HL-60/S4 treated with retinoic acid at 250 ng/mL for 4 days and 3 days (cell line): ENCODE data around the gene USP43.
"Not testable (repeated sequence)": the region's sequence is repeated elsewhere in the genome, so short reads cannot be mapped to it uniquely, and the experiment has no call there.

ENCODE experiments used
- in situ Hi-C: fragments of 300-500 bp; cut with MboI; formaldehyde crosslinking; loops from 2 replicates; pipeline ENCODE4 v1.7.0; 2022; ENCODE audit warnings: low sequenced_read_pairs

USP43 gene, protein sequence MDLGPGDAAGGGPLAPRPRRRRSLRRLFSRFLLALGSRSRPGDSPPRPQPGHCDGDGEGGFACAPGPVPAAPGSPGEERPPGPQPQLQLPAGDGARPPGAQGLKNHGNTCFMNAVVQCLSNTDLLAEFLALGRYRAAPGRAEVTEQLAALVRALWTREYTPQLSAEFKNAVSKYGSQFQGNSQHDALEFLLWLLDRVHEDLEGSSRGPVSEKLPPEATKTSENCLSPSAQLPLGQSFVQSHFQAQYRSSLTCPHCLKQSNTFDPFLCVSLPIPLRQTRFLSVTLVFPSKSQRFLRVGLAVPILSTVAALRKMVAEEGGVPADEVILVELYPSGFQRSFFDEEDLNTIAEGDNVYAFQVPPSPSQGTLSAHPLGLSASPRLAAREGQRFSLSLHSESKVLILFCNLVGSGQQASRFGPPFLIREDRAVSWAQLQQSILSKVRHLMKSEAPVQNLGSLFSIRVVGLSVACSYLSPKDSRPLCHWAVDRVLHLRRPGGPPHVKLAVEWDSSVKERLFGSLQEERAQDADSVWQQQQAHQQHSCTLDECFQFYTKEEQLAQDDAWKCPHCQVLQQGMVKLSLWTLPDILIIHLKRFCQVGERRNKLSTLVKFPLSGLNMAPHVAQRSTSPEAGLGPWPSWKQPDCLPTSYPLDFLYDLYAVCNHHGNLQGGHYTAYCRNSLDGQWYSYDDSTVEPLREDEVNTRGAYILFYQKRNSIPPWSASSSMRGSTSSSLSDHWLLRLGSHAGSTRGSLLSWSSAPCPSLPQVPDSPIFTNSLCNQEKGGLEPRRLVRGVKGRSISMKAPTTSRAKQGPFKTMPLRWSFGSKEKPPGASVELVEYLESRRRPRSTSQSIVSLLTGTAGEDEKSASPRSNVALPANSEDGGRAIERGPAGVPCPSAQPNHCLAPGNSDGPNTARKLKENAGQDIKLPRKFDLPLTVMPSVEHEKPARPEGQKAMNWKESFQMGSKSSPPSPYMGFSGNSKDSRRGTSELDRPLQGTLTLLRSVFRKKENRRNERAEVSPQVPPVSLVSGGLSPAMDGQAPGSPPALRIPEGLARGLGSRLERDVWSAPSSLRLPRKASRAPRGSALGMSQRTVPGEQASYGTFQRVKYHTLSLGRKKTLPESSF

GRCh38 chr17:9644910-9645751 is at the start of gene USP43:
Gene USP43 (plus strand): TSS chr17:9645517. CDS start chr17:9645633, 116 bp downstream.
- in situ Hi-C loops = no loop called here

GRCh38 chr17:9597638-9598037 is 47.7 kb upstream of the USP43 start:
- in situ Hi-C loops = not testable (repeated sequence)

- in situ Hi-C loops = no loop called here
These were observed 46.7 kb upstream of the USP43 start for GRCh38 chr17:9598661-9599060.

- in situ Hi-C loops = not testable (repeated sequence)
These were observed 40.7 kb upstream of the USP43 start for GRCh38 chr17:9604583-9604982.

DNA sequence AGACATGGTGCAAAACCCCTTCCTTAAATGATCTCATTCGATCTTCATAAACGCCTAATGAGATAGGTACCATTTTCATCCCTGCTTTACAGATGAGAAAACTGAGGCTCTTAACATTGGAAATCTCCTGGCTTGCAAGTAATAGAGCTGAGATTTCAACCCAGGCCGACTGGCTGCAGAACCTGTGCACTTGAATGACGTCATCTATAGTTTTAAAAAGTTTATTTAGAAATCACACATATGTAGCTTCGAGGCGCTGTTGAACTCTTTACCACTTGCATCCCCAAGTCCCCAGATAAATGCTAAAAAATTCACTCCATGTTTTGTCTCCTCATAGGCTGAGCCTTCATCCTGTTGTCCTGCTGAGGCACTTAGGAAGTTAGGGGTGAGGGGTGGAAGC is 38.9 kb upstream of the USP43 start:
- in situ Hi-C loops = no loop called here

GRCh38 chr17:9607058-9607457 is 38.3 kb upstream of the USP43 start:
- in situ Hi-C loops = not testable (repeated sequence)

DNA sequence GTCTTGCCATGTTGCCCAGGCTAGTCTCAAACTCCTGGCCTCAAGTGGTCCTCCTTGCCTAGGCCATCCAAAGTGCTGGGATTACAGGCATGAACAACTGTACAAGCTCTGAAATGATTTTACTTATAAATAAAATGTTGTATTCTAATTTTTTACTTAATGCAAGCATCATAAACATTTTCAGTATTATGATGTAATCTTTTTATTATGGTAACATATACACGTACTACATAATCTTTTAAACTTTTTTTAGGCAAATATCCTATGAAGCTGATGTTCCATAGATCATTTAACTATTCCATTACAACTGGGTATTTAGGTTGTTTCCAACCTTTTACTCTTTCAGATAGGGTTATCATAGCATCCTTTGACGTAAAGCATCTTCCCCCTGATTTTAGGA is 33.8 kb upstream of the USP43 start:
- in situ Hi-C loops = no loop called here

DNA sequence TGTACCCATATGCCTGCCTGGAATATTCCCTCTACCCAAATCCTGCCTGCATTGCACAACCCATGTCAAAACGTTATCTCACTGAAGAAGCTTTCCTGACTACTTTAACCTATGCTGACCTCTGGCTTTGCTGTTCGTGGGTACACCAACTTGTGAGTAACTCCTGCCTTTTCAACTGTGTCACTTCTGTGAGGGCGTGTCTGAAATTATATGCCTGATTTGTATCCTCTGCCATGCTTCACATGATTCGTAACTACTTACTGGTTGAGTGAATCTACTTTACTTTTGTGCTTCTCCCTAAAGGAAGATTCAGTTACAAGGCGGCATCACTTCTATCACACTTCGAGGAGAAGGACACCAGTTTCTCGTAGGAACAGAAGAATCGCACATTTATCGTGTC is 33.3 kb upstream of the USP43 start:
- in situ Hi-C loops = no loop called here

- in situ Hi-C loops = no loop called here
These were observed 29.8 kb upstream of the USP43 start for GRCh38 chr17:9615486-9615885.

GRCh38 chr17:9622961-9623360 is 22.4 kb upstream of the USP43 start:
- in situ Hi-C loops = no loop called here

- in situ Hi-C loops = no loop called here
These were observed 16.8 kb upstream of the USP43 start for GRCh38 chr17:9628509-9628908.

- in situ Hi-C loops = no loop called here
These were observed 12.6 kb upstream of the USP43 start for GRCh38 chr17:9632741-9633140.

DNA sequence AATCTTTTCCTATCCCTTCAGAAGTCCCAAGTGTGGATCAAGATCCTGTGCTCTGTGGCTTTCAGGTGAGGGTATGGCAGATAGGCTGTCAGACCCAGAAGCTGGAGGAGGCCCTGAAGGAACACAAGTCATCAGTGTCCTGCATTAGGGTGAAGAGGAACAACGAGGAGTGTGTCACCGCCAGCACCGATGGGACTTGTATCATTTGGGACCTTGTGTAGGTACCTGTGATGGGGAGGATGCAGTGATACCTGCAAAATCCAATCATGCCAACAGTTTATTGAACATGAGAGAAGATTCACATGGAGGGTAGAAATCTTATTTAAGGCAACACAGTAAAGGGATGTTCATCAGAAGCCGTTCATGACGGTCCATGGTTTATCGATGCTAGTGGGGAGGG is 10.0 kb upstream of the USP43 start:
- in situ Hi-C loops = no loop called here

DNA sequence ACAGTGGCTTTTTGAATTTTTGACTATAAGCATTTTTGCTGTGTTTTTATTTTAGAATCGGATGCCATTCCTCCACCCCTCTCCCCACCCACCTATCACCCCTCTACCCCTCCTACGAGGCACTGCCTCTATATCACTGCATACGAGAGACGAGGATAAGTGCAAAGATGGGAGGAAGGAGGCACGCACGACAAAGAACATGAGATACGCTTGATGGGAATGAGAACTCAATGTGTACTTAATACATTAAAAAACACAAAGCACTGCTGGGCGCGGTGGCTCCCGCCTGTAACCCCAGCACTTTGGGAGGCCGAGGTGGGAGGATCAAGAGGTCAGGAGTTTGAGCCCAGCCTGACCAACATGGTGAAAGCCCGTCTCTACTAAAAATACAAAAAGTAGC is 8.8 kb upstream of the USP43 start:
- in situ Hi-C loops = no loop called here

DNA sequence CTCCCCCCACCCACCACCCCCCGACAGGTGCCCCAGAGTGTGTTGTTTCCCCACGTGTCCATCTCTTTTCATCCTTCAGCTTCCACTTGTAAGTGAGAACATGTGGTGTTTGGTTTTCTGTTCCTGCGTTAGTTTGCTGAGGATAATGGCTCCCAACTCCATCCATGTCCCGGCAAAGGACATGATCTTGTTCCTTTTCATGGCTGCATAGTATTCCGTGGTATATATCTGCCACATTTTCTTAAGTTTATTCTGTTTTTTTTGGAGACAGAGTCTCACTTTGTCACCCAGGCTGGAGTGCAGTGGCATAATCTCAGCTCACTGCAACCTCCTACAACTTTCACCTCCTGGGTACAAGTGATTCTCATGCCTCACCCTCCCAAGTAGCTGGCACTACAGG is 4.9 kb upstream of the USP43 start:
- in situ Hi-C loops = not testable (repeated sequence)

- in situ Hi-C loops = no loop called here
These were observed 1.7 kb upstream of the USP43 start for GRCh38 chr17:9643611-9644010.

DNA sequence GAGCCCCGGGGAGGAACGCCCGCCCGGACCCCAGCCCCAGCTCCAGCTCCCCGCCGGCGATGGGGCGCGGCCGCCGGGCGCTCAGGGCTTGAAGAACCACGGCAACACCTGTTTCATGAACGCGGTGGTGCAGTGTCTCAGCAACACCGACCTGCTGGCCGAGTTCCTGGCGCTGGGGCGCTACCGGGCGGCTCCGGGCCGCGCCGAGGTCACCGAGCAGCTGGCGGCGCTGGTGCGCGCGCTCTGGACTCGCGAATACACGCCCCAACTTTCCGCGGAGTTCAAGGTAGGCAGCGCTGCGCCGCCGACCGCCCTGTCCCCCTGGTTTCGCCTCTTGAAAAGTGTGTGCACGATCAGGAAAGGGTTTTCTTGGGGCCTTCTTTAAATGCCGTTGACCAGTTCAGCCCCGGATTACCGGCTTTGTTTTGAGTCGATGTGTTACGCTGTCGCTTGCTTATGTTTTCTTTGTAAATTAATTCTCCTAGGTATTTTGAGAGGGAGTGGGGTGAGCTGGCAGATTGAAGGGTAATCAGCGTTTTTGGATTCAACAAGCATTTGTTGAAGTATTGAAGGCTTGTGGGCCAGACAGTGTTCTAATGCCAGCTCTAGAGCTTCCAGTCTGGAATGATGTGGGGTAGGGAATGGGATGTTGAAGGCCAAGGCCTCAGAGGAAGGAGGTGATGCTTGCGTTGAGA is 681 bp downstream of the USP43 start:
- in situ Hi-C loops = no loop called here

DNA sequence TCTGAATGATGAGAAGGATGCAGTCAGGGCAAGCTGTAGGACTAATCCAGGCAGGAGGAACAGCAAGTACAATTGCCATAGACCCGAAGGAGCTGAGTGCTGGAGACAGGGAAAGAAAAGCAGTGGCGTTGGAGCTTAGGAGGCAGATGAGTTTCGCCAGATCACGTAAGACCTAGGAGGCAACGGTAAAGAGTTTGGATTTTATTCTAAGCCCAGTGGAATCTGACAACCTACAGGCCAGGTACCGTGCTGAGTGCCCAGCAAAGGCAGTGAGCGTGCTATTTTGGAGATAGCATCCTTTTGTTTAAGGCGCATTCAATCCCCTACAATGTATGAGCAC is 1.2 kb downstream of the USP43 start:
- in situ Hi-C loops = no loop called here

DNA sequence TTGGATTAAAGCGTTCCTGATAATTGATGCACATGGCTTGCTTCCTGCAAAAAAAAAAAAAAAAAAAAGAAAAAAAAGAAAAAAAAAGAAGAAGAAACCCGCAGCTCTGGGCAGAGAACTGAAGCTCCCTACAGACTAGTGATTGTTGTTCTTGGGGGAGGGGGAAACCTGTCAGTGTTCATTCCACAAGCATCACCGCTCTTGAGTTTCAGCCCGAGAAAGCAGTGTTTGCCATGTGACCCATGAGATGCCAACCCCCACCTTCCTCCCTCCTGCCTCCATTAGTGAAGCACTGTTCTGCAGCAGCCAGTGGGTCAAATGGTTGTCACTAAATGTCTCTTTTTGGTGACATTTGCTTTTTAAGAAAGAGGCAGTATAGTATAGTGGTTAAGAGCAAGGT is 1.7 kb downstream of the USP43 start:
- in situ Hi-C loops = no loop called here

DNA sequence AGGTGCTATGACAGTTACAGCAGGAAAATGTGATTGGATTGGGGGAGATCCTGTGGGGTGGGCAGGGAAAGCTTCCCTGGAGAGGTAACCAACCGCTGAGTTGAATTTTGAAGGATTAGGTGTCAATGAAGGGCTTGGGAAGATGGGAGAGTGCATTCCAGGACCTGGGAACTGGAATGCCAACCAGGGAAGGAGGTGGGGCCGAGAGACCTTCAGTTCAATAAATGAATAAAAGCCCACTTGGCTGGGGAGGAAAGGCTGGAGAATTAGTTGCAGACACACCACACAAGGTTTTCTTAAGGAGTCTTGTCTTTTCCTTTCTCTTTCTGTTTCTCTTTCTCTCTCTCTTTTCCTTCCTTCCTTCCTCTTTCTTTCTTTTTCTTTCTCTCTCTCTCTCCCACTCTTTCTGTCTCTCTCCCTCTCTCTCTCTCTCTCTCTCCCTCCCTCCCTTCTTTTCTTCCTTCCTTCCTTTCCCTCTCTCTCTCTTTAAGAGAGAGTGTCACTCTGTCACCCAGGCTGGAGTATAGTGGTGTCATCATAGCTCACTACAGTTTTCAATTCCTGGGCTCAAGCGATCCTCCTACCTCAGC is 3.3 kb downstream of the USP43 start:
- in situ Hi-C loops = no loop called here
